H9 (cell line): ENCODE measurements around the gene PKNOX2. TPM values are rescaled to one million over a fixed set of nuclear protein-coding genes. Genes with fewer than 3 reads are reported as not detected.

Experiments used
- DNase-seq: peaks from one replicate; pipeline ENCODE4 v3.0.0-alpha.2; 2017
- H2AFZ ChIP-seq: one replicate; pipeline ENCODE4 v1.6.1; 2013; ENCODE audit warnings: mild to moderate bottlenecking, low read length, control low read depth, moderate library complexity
- H2AK5ac ChIP-seq: 2 replicates; pipeline ENCODE4 v1.6.1; 2013; ENCODE audit warnings: low read length, control low read depth, mixed read lengths; ENCODE audit not compliant: insufficient read length
- H2BK120ac ChIP-seq: one replicate; pipeline ENCODE4 v1.6.1; 2013; ENCODE audit warnings: low read depth, mild to moderate bottlenecking, low read length, control low read depth, inconsistent platforms; ENCODE audit not compliant: poor library complexity, severe bottlenecking
- H2BK12ac ChIP-seq: 2 replicates; pipeline ENCODE4 v1.6.1; 2013; ENCODE audit warnings: low read length, control low read depth, mixed read lengths, low read depth; ENCODE audit not compliant: insufficient read length
- H2BK15ac ChIP-seq: 2 replicates; pipeline ENCODE4 v1.6.1; 2013; ENCODE audit warnings: low read depth, low read length, control low read depth
- H2BK20ac ChIP-seq: one replicate; pipeline ENCODE4 v1.6.1; 2013; ENCODE audit warnings: low read depth, mild to moderate bottlenecking, low read length, control low read depth, inconsistent platforms; ENCODE audit not compliant: poor library complexity, severe bottlenecking
- H2BK5ac ChIP-seq: 2 replicates; pipeline ENCODE4 v1.6.1; 2013; ENCODE audit warnings: low read length, control low read depth, mixed read lengths; ENCODE audit not compliant: insufficient read length
- H3K14ac ChIP-seq: 2 replicates; pipeline ENCODE4 v1.6.1; 2013; ENCODE audit warnings: low read length, control low read depth; ENCODE audit not compliant: insufficient read depth
- H3K18ac ChIP-seq: 2 replicates; pipeline ENCODE4 v1.6.1; 2013; ENCODE audit warnings: low read depth, mild to moderate bottlenecking, mixed read lengths, low read length, control low read depth; ENCODE audit not compliant: insufficient read length
- H3K23ac ChIP-seq: 2 replicates; pipeline ENCODE4 v1.6.1; 2013; ENCODE audit warnings: low read length, control low read depth, mixed read lengths, low read depth; ENCODE audit not compliant: insufficient read length
- H3K23me2 ChIP-seq: 2 replicates; pipeline ENCODE4 v1.6.1; 2013; ENCODE audit warnings: low read depth, mild to moderate bottlenecking, mixed read lengths, low read length, control low read depth; ENCODE audit not compliant: insufficient read length, poor library complexity, severe bottlenecking
- H3K27ac ChIP-seq: 2 replicates; pipeline ENCODE4 v1.5.1; 2013; ENCODE audit warnings: low read length, control low read depth, mixed read lengths, low read depth; ENCODE audit not compliant: insufficient read length
- H3K27me3 ChIP-seq: 2 replicates; pipeline ENCODE4 v1.6.1; 2013; ENCODE audit warnings: low read length, control low read depth, inconsistent platforms; ENCODE audit not compliant: insufficient read depth
- H3K4ac ChIP-seq: 2 replicates; pipeline ENCODE4 v1.6.1; 2013; ENCODE audit warnings: low read depth, mild to moderate bottlenecking, control low read depth, inconsistent platforms, low read length, moderate library complexity
- H3K4me1 ChIP-seq: 2 replicates; pipeline ENCODE4 v1.6.1; 2013; ENCODE audit warnings: low read length, control low read depth, inconsistent platforms; ENCODE audit not compliant: insufficient read depth
- H3K4me2 ChIP-seq: 2 replicates; pipeline ENCODE4 v1.6.1; 2013; ENCODE audit warnings: low read length, control low read depth, mixed read lengths; ENCODE audit not compliant: insufficient read length, insufficient read depth
- H3K56ac ChIP-seq: 2 replicates; pipeline ENCODE4 v1.6.1; 2013; ENCODE audit warnings: low read depth, mild to moderate bottlenecking, mixed read lengths, low read length, control low read depth; ENCODE audit not compliant: insufficient read length
- H3K79me1 ChIP-seq: 2 replicates; pipeline ENCODE4 v1.6.1; 2013; ENCODE audit warnings: low read depth, mild to moderate bottlenecking, moderate library complexity, low read length, control low read depth, inconsistent platforms; ENCODE audit not compliant: insufficient read depth, poor library complexity, severe bottlenecking
- H3K79me2 ChIP-seq: 2 replicates; pipeline ENCODE4 v1.6.1; 2013; ENCODE audit warnings: low read length, control low read depth, inconsistent platforms; ENCODE audit not compliant: insufficient read depth
- H3K9ac ChIP-seq: 2 replicates; pipeline ENCODE4 v1.6.1; 2013; ENCODE audit warnings: low read length, control low read depth, mixed read lengths; ENCODE audit not compliant: insufficient read length; ENCODE audit errors: extremely low read depth
- H3K9me3 ChIP-seq: one replicate; pipeline ENCODE4 v1.6.1; 2013; ENCODE audit warnings: low read depth, low read length, inconsistent platforms; ENCODE audit not compliant: control insufficient read depth
- H3T11ph ChIP-seq: one replicate; pipeline ENCODE4 v1.6.1; 2013; ENCODE audit warnings: mild to moderate bottlenecking, low read length, control low read depth, inconsistent platforms
- H4K20me1 ChIP-seq: one replicate; pipeline ENCODE4 v1.6.1; 2013; ENCODE audit not compliant: control insufficient read depth, insufficient read length, insufficient read depth
- H4K5ac ChIP-seq: 2 replicates; pipeline ENCODE4 v1.6.1; 2013; ENCODE audit warnings: low read depth, mild to moderate bottlenecking, mixed read lengths, low read length, control low read depth; ENCODE audit not compliant: insufficient read length
- H4K8ac ChIP-seq: replicated peaks from 2 replicates; pipeline ENCODE4 v1.6.1; 2013; ENCODE audit warnings: low read length, control low read depth, mixed read lengths, low read depth; ENCODE audit not compliant: insufficient read length
- H4K91ac ChIP-seq: 2 replicates; pipeline ENCODE4 v1.6.1; 2013; ENCODE audit warnings: low read depth, mild to moderate bottlenecking, moderate library complexity, mixed read lengths, low read length, control low read depth; ENCODE audit not compliant: insufficient read length
- H3K27ac Mint-ChIP-seq, 3 experiments: 2 replicates in 2 of 3; 3 replicates in 1 of 3; pipeline ENCODE4 v1.8.0; 2020 to 2021; ENCODE audit warnings: mixed read lengths in 3 of 3, mild to moderate bottlenecking in 1 of 3, moderate library complexity in 1 of 3
- H3K27me3 Mint-ChIP-seq: 2 replicates; pipeline ENCODE4 v1.8.0; 2021; ENCODE audit warnings: low read depth, mild to moderate bottlenecking, moderate library complexity, mixed read lengths
- H3K36me3 Mint-ChIP-seq, 3 experiments: 2 replicates in 2 of 3; 3 replicates in 1 of 3; pipeline ENCODE4 v1.8.0; 2020 to 2021; ENCODE audit warnings: low read depth in 3 of 3, mixed read lengths in 3 of 3; ENCODE audit not compliant: insufficient read depth in 1 of 3
- H3K4me1 Mint-ChIP-seq, 2 experiments: 2 replicates each; pipeline ENCODE4 v1.8.0; 2020; ENCODE audit warnings: mixed read lengths in 2 of 2
- H3K4me3 Mint-ChIP-seq, 2 experiments: 2 replicates in 1 of 2; 3 replicates in 1 of 2; pipeline ENCODE4 v1.8.0; 2020 to 2021; ENCODE audit warnings: mild to moderate bottlenecking in 2 of 2, mixed read lengths in 2 of 2, moderate library complexity in 1 of 2
- H3K9me3 Mint-ChIP-seq, 2 experiments: 2 replicates in 1 of 2; 3 replicates in 1 of 2; pipeline ENCODE4 v1.8.0; 2020; ENCODE audit warnings: mild to moderate bottlenecking in 2 of 2, mixed read lengths in 2 of 2, moderate library complexity in 1 of 2
- WGBS: extraction: QIAGEN DNeasy Blood & Tissue Kit; methylation state at CpG from one replicate; pipeline ENCODE4 v1.1.7; 2013; ENCODE audit warnings: missing lambda C conversion rate, low lambda C conversion rate, mixed read lengths; ENCODE audit not compliant: insufficient read length; ENCODE audit errors: extremely low coverage; 5-methylcytosine and 5-hydroxymethylcytosine counted together
- total RNA-seq: library from RNA; stranded (reverse); gene quantifications from 2 replicates; pipeline ENCODE4 v1.2.1, GENCODE V29; 2021
- TF ChIP-seq, protein P1 (sequence below): fragments of 200-600 bp; sonication (generic); conservative IDR thresholded peaks from 3 replicates; pipeline ENCODE4 v1.8.0; 2021; ENCODE audit warnings: antibody characterized with exemption, mild to moderate bottlenecking

Gene PKNOX2
- total RNA-seq, 1 experiment from 2014 or later = 1.3 TPM

DNA sequence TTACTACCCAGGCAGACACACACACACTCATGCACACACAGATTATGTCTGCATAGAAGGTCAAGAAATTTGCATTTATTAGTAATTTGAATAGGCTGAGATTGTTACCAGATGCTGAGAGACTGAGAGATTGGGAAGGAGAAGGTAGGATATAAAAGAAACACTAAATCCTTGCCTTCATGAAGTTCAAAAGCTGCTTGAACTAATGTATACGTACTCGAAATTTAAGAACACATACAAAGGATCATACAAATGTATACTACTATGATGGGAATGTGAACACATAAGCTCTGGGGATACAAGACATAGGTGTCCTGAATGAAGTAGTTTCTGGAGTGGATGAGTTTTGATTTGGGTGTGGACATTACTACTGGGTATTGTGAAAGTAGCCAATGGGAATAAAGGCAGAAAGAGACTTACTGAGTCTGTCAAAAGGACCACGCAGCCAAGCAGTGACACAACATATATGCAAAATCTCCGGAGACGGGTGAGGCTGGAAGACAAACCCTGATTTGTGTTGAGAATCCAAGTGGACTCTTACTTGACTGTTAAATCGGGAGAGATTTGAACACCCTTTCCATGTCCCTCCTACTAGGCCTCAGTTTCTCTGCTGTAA is 7.3 kb upstream of the PKNOX2 start:
- Histone ChIP-seq H3K4ac (no peak overlapping the region), H2BK12ac (no peak overlapping the region), H4K5ac (no peak overlapping the region), H3K9ac (no peak overlapping the region), H3K27ac (no peak overlapping the region), H3K79me1 (no peaks in the 10 kb centered on the region), H3K79me2 (no peaks in the 10 kb centered on the region), H3K23ac (no peak overlapping the region), H2AFZ (no peak overlapping the region), H2BK5ac (no peak overlapping the region), H3K4me2 (no peak overlapping the region), H3K4me1 (0 out of 2 replicates have a peak, but pooled peaks cover under 1% of the 10 kb centered on the region), H4K8ac (no peak overlapping the region), H3K14ac (no peak overlapping the region), H3K56ac (no peak overlapping the region), H4K91ac (no peak overlapping the region), H3T11ph (no peak overlapping the region), H3K23me2 (no peaks in the 10 kb centered on the region), H3K27me3 (no peaks in the 10 kb centered on the region; the same call in 1 of the 2 replicates), H3K9me3 (no peaks in the 10 kb centered on the region), H2BK120ac (no peak overlapping the region), H3K18ac (no peak overlapping the region), H2BK15ac (no peak overlapping the region), H4K20me1 (no peaks in the 10 kb centered on the region), H2BK20ac (no peak overlapping the region), H2AK5ac (no peak overlapping the region)
- Mint-ChIP-seq H3K4me1 (peaks cover 10 to 19% of the 10 kb centered on the region in 2 experiments), H3K27me3 (peaks cover 32% of the 10 kb centered on the region), H3K9me3 (peaks cover 0 to 9% of the 10 kb centered on the region in 2 experiments; a peak in 3 of 5 replicates), H3K4me3 (no peak overlapping the region), H3K27ac (no peak overlapping the region), H3K36me3 (no peaks in the 10 kb centered on the region; a peak in 2 of 7 replicates)
- DNase-seq = no peak
- no CpG with 5 or more reads among the region's 6 CpGs for WGBS
- TF ChIP-seq, protein P1, sequence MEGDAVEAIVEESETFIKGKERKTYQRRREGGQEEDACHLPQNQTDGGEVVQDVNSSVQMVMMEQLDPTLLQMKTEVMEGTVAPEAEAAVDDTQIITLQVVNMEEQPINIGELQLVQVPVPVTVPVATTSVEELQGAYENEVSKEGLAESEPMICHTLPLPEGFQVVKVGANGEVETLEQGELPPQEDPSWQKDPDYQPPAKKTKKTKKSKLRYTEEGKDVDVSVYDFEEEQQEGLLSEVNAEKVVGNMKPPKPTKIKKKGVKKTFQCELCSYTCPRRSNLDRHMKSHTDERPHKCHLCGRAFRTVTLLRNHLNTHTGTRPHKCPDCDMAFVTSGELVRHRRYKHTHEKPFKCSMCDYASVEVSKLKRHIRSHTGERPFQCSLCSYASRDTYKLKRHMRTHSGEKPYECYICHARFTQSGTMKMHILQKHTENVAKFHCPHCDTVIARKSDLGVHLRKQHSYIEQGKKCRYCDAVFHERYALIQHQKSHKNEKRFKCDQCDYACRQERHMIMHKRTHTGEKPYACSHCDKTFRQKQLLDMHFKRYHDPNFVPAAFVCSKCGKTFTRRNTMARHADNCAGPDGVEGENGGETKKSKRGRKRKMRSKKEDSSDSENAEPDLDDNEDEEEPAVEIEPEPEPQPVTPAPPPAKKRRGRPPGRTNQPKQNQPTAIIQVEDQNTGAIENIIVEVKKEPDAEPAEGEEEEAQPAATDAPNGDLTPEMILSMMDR = no peak
